GM10847 (cell line): ENCODE measurements around the gene SSBP4.

Source experiments
- POLR2A ChIP-seq: IDR thresholded peaks from 2 replicates; pipeline ENCODE4 v1.6.1; 2011; ENCODE audit not compliant: insufficient read length; ENCODE audit errors: extremely low read depth

SSBP4 gene

GRCh38 chr19:18415178-18415867 is 3.9 kb upstream of the SSBP4 start:
- no peak for TF ChIP-seq POLR2A

- no peak for TF ChIP-seq POLR2A
Measured at GRCh38 chr19:18416778-18417249, 2.4 kb upstream of the SSBP4 start.

DNA sequence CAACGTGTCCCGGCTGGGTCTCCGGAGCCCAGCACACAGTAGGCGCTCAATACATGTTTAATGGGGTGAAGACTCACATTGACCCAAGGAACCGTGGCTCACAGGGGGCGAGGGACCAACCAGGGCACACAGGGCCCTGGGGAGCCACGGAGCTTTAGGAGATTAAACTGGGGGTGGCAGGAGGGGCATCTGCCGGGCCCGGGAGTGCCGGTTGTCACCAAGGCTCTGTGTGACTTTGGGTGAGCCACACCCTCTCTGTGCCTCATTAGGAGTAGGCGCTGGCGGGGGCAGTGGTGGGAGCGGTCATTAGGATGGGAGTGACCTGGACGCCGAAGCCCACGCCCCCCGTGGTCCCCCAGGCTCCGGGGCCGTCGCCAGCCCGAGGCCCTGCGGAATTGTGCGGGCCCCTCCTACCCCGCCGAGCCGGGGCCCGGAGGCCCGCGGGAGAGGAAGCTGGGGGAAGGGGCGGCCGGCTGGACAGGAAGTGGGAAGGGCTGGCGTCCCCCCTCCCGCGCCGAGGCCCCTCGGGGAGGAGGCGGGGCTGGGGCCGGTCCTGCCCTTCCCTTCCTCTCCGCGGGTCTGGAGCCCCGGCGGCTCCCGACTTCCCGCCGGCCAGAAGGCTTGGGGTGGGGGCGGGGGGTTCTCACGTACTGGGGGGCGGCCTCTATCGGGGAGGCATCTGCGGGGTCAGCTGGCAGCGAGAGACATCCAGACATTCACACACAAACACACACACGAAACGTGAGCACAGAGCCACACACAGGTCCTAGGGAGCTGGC is 1.8 kb upstream of the SSBP4 start:
- no peak for TF ChIP-seq POLR2A

DNA sequence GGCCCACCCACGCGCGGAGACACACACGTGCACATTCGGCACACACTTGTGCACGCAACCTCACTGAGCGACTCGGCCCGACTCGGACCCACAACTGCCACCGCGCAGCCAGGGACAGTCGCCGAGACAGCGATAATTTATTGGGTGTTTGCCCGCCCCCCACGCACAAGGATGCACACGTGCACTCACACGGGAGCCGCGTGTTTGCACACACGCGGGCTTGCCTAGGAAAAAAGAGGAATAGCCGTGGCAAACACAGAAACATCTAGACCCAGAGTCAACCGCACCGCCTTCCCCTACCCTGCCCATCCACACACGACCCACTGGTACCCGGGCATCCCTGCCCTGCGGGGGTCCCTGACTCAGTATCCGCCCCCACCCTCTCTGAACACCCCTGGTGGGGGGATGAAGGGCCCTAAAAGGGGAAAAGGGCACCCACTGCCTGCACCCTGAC is 1.1 kb upstream of the SSBP4 start:
- TF ChIP-seq POLR2A: no peak

DNA sequence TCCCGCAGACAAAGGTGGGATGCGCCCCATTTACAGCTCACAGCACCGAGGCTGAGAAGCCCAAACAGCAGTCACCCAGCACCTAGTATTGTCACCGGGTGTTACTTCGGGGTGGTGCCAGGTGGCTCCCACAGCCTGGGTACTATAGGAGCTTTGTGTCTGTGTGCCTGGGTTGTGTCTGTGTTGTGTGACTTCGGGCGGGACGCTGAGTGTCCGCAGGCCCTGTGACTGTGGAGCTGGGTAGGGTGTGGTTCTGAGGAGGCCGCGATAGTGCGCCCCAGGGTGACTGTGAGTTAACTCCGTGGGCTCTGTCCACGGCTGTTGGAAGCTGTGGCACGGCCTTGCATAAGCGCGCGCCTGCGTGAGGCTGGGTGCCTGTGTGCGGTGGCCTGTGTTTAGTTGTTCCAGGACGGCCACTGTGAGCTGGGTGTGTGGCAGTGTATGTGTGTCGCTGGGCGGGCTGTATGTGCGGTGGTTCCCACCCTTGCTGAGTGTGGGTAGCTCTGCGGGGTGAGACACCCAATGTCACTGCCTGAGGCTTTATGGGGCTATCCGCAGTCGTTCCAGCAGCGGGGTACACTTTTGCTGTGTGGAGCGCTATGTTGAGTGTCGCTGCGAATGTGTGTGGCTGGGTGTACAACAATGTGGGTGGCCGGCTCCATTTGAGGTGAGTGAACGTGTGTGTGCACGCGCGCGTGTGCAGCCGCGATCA is 559 bp upstream of the SSBP4 start:
- TF ChIP-seq POLR2A: no peak

GRCh38 chr19:18419699-18420460 is 682 bp downstream of the SSBP4 start:
- no peak for TF ChIP-seq POLR2A

DNA sequence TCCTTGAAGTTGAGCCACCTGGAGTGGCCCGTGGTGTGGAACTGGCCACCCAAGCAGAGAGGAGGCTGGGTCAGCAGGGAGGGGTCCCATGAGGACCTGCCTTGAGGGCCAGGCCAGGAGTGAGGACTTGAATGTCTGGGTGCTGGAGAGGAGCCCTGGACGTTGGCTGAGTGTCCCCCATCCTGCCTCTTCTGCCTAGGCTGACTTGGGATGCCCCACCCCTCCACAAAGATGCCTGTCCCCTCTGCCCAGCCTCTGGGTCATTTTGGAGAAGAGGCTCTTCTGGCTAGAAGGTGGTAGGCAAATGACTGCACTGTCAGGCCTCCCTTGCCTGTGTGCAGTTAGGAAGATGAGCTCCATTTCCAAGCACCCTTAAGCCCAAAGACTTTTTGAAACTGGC is 1.7 kb downstream of the SSBP4 start:
- no peak for TF ChIP-seq POLR2A

GRCh38 chr19:18421371-18421959 is 2.3 kb downstream of the SSBP4 start:
- TF ChIP-seq POLR2A: no peak

- no peak for TF ChIP-seq POLR2A
Measured at GRCh38 chr19:18422530-18423191, 3.5 kb downstream of the SSBP4 start.

DNA sequence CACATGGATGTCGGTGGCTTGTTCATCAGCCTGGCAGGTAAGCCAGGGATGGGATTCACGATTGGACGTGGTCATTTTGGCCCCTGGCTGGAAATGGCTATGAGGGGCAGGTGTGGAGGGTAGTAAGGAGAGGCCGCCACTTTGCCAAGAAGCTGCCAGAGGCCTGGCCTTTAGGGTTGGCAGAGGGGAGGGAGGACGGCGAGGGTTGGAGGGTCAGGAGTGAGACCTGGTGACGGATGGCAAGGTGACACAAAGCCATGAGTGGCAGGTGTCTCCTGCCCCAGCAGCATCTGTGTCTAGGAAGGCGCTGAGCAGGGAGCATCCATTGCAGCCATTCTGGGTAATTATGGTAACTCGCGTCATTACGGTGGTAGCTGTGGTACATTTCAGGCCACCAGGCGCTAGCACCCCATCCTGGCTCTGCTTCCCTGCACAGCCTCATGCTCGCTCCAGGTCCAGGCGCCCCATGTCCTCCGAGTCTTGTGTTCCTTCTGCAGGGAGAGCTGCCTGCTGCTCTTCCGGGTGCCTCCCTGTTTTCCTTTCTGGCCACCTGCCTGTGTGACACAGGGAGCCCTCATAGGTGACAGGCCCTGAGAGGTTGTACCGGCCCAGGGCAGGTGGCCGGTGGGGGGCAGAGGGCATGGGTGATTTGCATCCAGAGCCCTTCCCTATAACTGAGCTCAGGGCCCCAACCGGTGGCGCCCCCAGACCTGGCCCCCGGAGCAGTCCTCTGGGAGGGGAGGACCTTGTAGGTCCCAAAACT is 4.2 kb downstream of the SSBP4 start:
- no peak for TF ChIP-seq POLR2A

DNA sequence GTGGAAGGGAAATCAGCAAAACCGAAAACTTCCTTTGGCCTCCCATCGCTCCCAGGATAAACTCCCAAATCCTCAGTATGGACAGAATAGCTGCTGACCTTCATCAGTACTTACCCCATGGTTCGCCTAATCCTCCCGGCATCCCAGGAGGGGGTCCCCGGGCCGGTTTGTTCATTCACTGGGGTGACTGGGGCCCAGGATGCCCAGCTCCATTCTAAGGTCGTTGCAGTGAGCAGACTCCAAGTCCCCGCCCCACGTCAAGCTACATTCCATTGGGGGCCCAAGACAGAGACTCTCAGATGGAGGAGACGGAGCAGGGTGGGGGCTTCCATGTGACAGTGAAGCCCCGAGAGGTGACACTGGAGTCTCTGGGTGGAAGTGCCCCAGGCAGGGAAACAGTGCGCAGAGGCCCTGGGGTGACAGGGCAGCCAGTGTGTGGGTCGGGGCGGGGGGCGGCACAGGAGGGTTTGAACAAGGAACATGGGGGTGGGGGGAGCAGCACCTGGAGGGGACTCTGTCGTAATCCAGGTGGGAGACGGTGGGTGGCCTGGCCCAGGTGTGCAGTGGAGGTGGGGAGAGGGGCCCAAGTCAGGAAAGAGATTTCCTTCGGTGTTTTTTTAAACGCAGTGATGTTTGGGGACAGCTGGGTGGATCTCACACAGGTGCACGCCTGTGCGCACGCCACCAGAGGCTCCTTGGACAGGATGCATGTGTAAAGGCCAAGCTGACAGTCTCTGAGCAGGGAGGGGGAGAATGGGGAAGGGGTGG is 5.1 kb downstream of the SSBP4 start:
- no peak for TF ChIP-seq POLR2A

GRCh38 chr19:18424890-18425514 is 5.8 kb downstream of the SSBP4 start:
- TF ChIP-seq POLR2A: no peak
